BLaER1 treated with 17β-estradiol and CSF1 and Interleukin-3, amounts not matched to agents 10 nM and 100 nM (cell line): Measurements from ENCODE around the gene PCNT.

Experiments used
- H3K27ac ChIP-seq, 11 experiments: shearing (Covaris generic); formaldehyde crosslinking; 2 replicates each; pipeline ENCODE4 v1.8.1; 2022
- H3K27me3 ChIP-seq, 11 experiments: shearing (Covaris generic); formaldehyde crosslinking; 2 replicates each; pipeline ENCODE4 v1.8.1; 2022
- H3K36me3 ChIP-seq, 11 experiments: shearing (Covaris generic); formaldehyde crosslinking; 2 replicates each; pipeline ENCODE4 v1.8.1; 2022
- H3K4me1 ChIP-seq, 10 experiments: shearing (Covaris generic); formaldehyde crosslinking; 2 replicates each; pipeline ENCODE4 v1.8.1; 2022
- H3K4me2 ChIP-seq, 11 experiments: shearing (Covaris generic); formaldehyde crosslinking; 2 replicates each; pipeline ENCODE4 v1.8.1; 2022
- H3K4me3 ChIP-seq, 10 experiments: shearing (Covaris generic); formaldehyde crosslinking; 2 replicates each; pipeline ENCODE4 v1.8.1; 2022
- H3K9ac ChIP-seq, 11 experiments: shearing (Covaris generic); formaldehyde crosslinking; 2 replicates each; pipeline ENCODE4 v1.8.1; 2022
- H3K9me3 ChIP-seq, 11 experiments: shearing (Covaris generic); formaldehyde crosslinking; replicated peaks in 1 of 11; 2 replicates each; pipeline ENCODE4 v1.8.1; 2022
- H4K20me1 ChIP-seq, 11 experiments: shearing (Covaris generic); formaldehyde crosslinking; 2 replicates each; pipeline ENCODE4 v1.8.1; 2022
- Cebpa-rat ChIP-seq, 11 experiments: shearing (Covaris generic); IDR thresholded peaks; 2 replicates each; pipeline ENCODE4 v1.8.1; 2022

The PCNT gene

DNA sequence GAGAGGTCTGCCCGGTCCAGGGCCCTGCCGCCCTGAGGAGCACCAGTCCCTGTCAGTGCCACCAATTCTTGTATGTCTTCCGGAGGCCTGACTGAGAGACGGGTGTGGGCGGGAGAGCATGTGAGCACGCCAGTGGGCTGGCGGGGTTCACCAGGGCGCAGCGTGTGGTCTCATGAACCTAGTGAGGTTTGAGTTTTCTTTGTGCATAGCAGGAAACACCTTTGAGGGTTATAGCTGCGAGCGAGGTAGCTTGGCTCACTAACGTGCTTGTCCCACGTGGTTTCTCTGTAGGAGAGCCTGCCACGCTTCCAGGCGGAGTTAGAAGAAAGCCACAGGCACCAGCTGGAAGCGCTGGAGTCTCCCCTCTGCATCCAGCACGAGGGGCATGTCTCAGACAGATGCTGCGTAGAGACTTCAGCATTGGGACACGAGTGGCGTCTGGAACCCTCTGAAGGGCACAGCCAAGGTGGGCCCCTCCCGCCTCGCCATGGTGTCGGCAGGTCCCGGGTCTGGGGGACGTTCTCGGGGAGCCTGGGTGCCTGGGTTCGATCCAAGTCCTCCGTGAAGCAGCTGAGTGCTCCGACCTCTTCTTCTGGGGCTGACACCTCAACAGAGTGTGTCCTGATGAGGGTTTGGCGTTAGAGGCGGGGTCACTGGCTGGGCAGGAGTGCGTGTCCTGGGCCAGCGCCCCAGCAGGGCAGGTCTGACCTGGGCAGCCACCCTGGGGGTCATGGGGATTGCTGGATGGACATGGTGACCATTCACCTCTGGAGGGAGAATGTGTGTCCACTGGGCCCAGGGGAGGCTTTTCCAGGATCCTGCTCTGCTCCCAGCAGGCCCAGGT lies 31.4 kb downstream of the PCNT start:
- Histone ChIP-seq H3K27ac (no peak overlapping the region), H3K4me1 (no peaks in the 10 kb centered on the region), H3K36me3 (peaks cover 90 to 100% (median 96%) of the 10 kb centered on the region in 11 experiments), H3K9me3 (no peaks in the 10 kb centered on the region), H3K4me2 (no peak overlapping the region), H4K20me1 (peaks cover 0 to 62% (median 0%) of the 10 kb centered on the region in 11 experiments; a peak in 9 of 22 replicates), H3K27me3 (no peaks in the 10 kb centered on the region), H3K4me3 (no peak overlapping the region), H3K9ac (no peak overlapping the region)
- no peak for TF ChIP-seq Cebpa-rat (IDR thresholded peaks at IDR 0.05)

- peaks cover 0 to 59% (median 0%) of the 10 kb centered on the region in 11 experiments; a peak in 9 of 22 replicates for H4K20me1 ChIP-seq
- TF ChIP-seq Cebpa-rat (IDR thresholded peaks at IDR 0.05): no peak
- H3K4me3 ChIP-seq: no peak overlapping the region
- no peak overlapping the region for H3K4me2 ChIP-seq
- H3K9ac ChIP-seq: no peak overlapping the region
- no peaks in the 10 kb centered on the region for H3K27me3 ChIP-seq
- H3K36me3 ChIP-seq: peaks cover 90 to 100% (median 96%) of the 10 kb centered on the region in 11 experiments
- no peaks in the 10 kb centered on the region for H3K4me1 ChIP-seq
- no peaks in the 10 kb centered on the region for H3K9me3 ChIP-seq
- H3K27ac ChIP-seq: no peak overlapping the region
These were observed 32.0 kb downstream of the PCNT start for GRCh38 chr21:46356005-46356338.

- no peaks in the 10 kb centered on the region for H3K9me3 ChIP-seq
- H4K20me1 ChIP-seq: peaks cover 0 to 63% (median 0%) of the 10 kb centered on the region in 11 experiments; a peak in 9 of 22 replicates
- no peaks in the 10 kb centered on the region for H3K27me3 ChIP-seq
- peaks cover 90 to 100% (median 96%) of the 10 kb centered on the region in 11 experiments for H3K36me3 ChIP-seq
- H3K4me3 ChIP-seq: no peak overlapping the region
- no peaks in the 10 kb centered on the region for H3K4me1 ChIP-seq
- TF ChIP-seq Cebpa-rat (IDR thresholded peaks at IDR 0.05): no peak
- H3K4me2 ChIP-seq: no peak overlapping the region
- no peak overlapping the region for H3K27ac ChIP-seq
- H3K9ac ChIP-seq: no peak overlapping the region
These were observed 32.8 kb downstream of the PCNT start for GRCh38 chr21:46356494-46357334.

DNA sequence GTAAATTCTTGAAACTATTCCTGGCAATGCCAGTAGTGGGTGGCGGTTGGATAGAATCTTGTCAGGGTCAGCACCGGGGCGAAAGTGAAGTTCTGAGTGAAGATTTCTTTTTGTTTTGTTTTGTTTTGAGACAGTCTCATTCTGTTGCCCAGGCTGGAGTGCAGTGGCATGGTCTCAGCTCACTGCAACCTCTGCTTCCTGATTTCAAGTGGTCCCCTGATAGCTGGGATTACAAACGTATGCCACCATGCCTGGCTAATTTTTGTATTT lies 33.3 kb downstream of the PCNT start:
- TF ChIP-seq Cebpa-rat (IDR thresholded peaks at IDR 0.05): no peak
- Histone ChIP-seq H3K4me2 (no peak overlapping the region), H3K27ac (no peak overlapping the region), H3K9me3 (no peaks in the 10 kb centered on the region), H3K4me3 (no peak overlapping the region), H3K4me1 (no peaks in the 10 kb centered on the region), H3K9ac (no peak overlapping the region), H3K27me3 (no peaks in the 10 kb centered on the region), H4K20me1 (peaks cover 0 to 63% (median 3%) of the 10 kb centered on the region in 11 experiments; a peak in 9 of 22 replicates), H3K36me3 (peaks cover 90 to 100% (median 96%) of the 10 kb centered on the region in 11 experiments)

DNA sequence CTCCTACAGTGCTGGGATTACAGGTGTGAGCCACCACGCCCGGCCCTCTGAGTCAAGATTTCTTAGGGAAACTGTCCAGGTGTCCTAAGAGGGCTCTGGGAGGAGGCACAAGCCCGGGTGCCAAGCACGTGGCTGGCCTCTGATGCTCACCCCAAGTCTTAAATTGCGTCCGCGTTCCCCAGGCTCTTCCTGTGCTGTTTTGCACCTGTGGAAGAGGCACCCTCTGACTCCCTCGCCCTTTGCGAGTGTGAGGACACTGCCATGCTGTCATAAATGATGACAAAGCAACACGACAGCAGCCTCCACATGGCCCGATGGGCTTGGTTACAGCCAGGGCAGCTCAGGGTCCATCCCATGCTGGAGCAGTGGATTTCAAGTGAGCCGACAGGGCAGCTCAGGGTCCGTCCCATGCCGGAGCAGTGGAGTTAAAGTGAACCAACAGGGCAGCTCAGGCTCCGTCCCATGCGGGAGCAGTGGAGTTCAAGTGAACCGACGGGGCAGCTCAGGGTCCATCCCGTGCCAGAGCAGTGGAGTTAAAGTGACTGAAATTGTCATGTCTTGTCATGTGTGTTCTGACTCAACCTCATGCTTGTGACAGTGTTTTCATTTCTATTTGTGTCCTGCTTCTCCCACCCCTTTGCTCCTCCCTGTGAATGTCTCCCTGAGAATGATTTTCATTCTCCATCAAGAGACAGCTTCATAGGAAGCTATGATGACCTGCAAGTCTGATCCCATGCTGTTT lies 33.9 kb downstream of the PCNT start:
- Histone ChIP-seq H3K27me3 (no peaks in the 10 kb centered on the region), H3K4me3 (no peak overlapping the region), H3K4me1 (no peaks in the 10 kb centered on the region), H3K9ac (no peak overlapping the region), H3K36me3 (peaks cover 89 to 100% (median 96%) of the 10 kb centered on the region in 11 experiments), H3K9me3 (no peaks in the 10 kb centered on the region), H3K4me2 (no peak overlapping the region), H3K27ac (no peak overlapping the region), H4K20me1 (peaks cover 0 to 66% (median 5%) of the 10 kb centered on the region in 11 experiments; a peak in 9 of 22 replicates)
- TF ChIP-seq Cebpa-rat (IDR thresholded peaks at IDR 0.05): no peak

- Histone ChIP-seq H3K9me3 (no peaks in the 10 kb centered on the region), H3K4me3 (no peak overlapping the region), H3K4me2 (no peak overlapping the region), H3K4me1 (no peaks in the 10 kb centered on the region), H3K27ac (no peak overlapping the region), H3K27me3 (no peaks in the 10 kb centered on the region), H3K9ac (no peak overlapping the region), H3K36me3 (peaks cover 89 to 100% (median 96%) of the 10 kb centered on the region in 11 experiments), H4K20me1 (peaks cover 0 to 50% (median 0%) of the 10 kb centered on the region in 11 experiments; a peak in 8 of 22 replicates)
- no peak for TF ChIP-seq Cebpa-rat (IDR thresholded peaks at IDR 0.05)
These were observed 37.2 kb downstream of the PCNT start for GRCh38 chr21:46361176-46361575.

DNA sequence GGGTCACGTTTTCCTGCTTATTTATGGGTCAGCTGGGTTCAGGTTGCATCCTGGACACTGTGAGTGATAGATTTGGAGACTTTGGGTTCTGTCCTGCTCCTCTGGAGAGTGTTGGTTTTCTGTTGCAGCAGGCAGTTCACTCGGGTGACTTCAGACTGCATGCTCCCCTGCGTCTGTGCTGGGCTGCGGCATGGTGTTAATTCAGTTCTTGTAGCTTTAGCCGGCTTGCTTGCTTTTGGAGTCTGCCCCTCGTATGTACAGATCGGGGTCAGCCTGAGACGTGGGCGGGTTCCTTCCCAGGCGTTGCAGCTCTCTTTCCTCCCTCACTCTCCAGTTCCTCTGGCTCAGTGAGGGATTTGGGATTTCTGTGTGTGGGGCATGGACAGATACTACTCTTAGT lies 38.0 kb downstream of the PCNT start:
- no peaks in the 10 kb centered on the region for H3K27me3 ChIP-seq
- H3K36me3 ChIP-seq: peaks cover 89 to 100% (median 96%) of the 10 kb centered on the region in 11 experiments
- H3K9ac ChIP-seq: no peak overlapping the region
- H3K27ac ChIP-seq: no peak overlapping the region
- H4K20me1 ChIP-seq: peaks cover 0 to 47% (median 0%) of the 10 kb centered on the region in 11 experiments; a peak in 8 of 22 replicates
- H3K4me2 ChIP-seq: no peak overlapping the region
- no peak overlapping the region for H3K4me3 ChIP-seq
- no peaks in the 10 kb centered on the region for H3K9me3 ChIP-seq
- no peaks in the 10 kb centered on the region for H3K4me1 ChIP-seq
- no peak for TF ChIP-seq Cebpa-rat (IDR thresholded peaks at IDR 0.05)

DNA sequence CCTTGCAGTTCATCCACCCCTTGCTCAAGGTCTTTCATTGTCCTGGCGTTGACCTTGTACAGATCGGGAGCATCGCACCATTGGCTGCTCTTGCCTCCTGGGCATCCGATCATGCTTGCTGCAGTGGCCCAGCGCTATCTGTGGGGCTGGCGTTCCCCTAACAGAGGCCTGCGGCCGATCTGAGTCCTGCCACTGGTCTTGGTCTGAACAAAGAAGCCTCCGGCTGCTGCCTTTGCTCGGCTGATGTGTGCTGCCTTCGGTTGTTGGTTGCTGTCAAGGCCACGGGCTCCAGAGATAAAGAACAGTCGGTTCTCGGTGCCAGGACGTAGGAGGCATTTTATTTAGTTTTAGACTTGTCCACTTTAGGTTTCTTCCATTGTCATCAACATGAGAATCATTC lies 39.0 kb downstream of the PCNT start:
- peaks cover 89 to 100% (median 96%) of the 10 kb centered on the region in 11 experiments for H3K36me3 ChIP-seq
- H4K20me1 ChIP-seq: peaks cover 0 to 43% (median 0%) of the 10 kb centered on the region in 11 experiments; a peak in 8 of 22 replicates
- TF ChIP-seq Cebpa-rat (IDR thresholded peaks at IDR 0.05): no peak
- H3K4me1 ChIP-seq: peaks cover 0 to 2% (median 0%) of the 10 kb centered on the region in 10 experiments; a peak in 1 of 20 replicates
- H3K27ac ChIP-seq: no peak overlapping the region
- H3K27me3 ChIP-seq: no peaks in the 10 kb centered on the region
- no peaks in the 10 kb centered on the region for H3K9me3 ChIP-seq
- H3K4me3 ChIP-seq: no peak overlapping the region
- H3K4me2 ChIP-seq: no peak overlapping the region
- no peak overlapping the region for H3K9ac ChIP-seq

- H3K27me3 ChIP-seq: no peaks in the 10 kb centered on the region
- peaks cover 82 to 100% (median 94%) of the 10 kb centered on the region in 11 experiments for H3K36me3 ChIP-seq
- no peaks in the 10 kb centered on the region for H3K9me3 ChIP-seq
- no peak for TF ChIP-seq Cebpa-rat (IDR thresholded peaks at IDR 0.05)
- H3K27ac ChIP-seq: no peak overlapping the region
- H3K4me1 ChIP-seq: peaks cover 4 to 9% (median 5%) of the 10 kb centered on the region in 10 experiments
- peaks cover 0 to 44% (median 5%) of the 10 kb centered on the region in 11 experiments; a peak in 9 of 22 replicates for H4K20me1 ChIP-seq
- no peak overlapping the region for H3K4me2 ChIP-seq
- no peak overlapping the region for H3K9ac ChIP-seq
- H3K4me3 ChIP-seq: no peak overlapping the region
These were observed 39.7 kb downstream of the PCNT start for GRCh38 chr21:46363698-46364097.
